LNCaP clone FGC (cell line): ENCODE data around the gene TFPI.

Experiments used
- DNase-seq: peaks from one replicate; pipeline ENCODE4 v3.0.0-alpha.2; 2011; ENCODE audit warnings: low read depth
- H3K4me3 ChIP-seq: 2 replicates; pipeline ENCODE4 v1.5.1; 2011; ENCODE audit warnings: mild to moderate bottlenecking, low read depth, low read length, control low read depth
- TF ChIP-seq, protein P1 (sequence below): IDR thresholded peaks from 2 replicates; pipeline ENCODE4 v1.5.1; 2012; ENCODE audit warnings: mild to moderate bottlenecking; ENCODE audit not compliant: control insufficient read depth, insufficient read depth; ENCODE audit errors: extremely low read depth

The TFPI gene

GRCh38 chr2:187554704-187555082 is 458 bp upstream of the TFPI start:
- H3K4me3 ChIP-seq = peak overlapping the region; percentile 63
- TF ChIP-seq, protein P1, sequence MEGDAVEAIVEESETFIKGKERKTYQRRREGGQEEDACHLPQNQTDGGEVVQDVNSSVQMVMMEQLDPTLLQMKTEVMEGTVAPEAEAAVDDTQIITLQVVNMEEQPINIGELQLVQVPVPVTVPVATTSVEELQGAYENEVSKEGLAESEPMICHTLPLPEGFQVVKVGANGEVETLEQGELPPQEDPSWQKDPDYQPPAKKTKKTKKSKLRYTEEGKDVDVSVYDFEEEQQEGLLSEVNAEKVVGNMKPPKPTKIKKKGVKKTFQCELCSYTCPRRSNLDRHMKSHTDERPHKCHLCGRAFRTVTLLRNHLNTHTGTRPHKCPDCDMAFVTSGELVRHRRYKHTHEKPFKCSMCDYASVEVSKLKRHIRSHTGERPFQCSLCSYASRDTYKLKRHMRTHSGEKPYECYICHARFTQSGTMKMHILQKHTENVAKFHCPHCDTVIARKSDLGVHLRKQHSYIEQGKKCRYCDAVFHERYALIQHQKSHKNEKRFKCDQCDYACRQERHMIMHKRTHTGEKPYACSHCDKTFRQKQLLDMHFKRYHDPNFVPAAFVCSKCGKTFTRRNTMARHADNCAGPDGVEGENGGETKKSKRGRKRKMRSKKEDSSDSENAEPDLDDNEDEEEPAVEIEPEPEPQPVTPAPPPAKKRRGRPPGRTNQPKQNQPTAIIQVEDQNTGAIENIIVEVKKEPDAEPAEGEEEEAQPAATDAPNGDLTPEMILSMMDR = no peak
- no peak for DNase-seq

DNA sequence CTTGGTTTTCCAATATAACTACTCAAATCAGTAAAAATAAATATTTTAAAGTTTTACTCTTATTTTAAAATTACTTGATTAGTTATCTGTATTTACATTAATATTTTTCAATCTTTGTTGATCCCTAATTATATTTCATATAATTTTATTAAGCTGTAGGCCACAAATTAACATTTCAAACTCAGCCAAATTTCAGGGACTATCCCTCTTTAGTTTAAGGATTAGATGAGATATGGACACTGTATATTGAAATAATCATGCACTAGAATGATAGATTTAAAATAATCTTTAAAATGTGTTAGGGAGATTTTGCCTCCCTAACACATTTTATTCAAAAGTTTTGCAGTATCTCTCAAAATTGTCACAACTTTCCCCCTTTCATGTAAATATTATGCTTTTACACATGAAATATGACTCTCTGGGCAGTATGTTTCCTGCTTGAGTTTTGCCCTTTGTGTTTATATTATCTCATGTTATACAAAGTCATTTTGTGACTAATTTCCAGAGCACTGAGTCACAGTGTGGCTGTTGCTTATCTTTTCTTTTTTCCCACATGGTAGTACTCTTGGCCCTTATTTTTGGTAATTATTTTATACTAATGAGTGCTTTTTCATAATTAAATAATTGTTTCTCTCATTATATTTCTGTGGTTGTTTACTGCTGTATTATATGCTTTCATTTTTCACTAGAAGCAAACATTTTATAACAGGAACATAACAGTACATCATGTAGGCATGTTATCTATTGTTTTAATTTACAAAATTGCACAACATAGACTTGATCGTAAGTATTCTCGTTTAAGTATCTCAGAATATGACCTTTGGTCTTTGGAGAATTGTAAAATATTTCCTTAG is 1.2 kb downstream of the TFPI start:
- H3K4me3 ChIP-seq = peak overlapping the region; percentile 63
- TF ChIP-seq, protein P1 = no peak
- DNase-seq = no peak

DNA sequence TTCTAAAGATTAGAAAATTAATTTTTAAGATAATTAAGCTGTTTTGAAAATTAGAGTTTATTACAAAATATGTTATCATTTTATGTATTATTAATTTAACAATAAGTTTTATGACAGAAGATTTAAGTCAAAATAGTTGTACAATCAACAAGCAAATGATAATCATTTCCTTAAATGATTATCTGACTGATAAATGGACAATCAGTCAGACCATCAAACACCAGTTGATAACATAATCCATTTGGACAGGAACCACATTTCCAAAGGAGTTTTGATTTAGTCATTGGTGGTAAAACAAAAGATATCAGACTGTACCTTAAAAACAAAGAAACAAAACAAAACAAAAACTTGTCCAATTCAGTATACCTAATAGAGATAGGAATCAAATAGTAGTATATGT is 1.9 kb downstream of the TFPI start:
- peak overlapping the region; percentile 63 for H3K4me3 ChIP-seq
- no peak for DNase-seq
- TF ChIP-seq, protein P1 = no peak

DNA sequence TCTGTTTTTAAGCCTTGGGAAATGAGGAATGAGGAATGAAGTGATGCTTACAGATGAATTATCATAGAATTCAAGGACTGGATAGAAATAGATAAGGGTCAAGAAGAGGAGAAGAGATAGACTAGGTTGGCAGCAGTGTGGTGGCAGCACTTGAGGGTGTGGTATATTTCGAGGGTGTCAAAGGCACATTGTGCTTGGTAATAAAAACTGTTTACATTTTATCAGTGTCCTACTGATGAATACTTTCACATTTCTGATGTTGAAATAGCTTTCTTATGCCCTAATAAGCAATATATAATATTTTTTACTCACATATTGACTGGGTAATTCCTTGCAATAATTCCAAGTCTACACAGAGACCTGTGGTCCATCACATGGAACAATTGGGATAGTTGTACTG is 3.4 kb downstream of the TFPI start:
- no peak overlapping the region; the same call in 1 of the 2 replicates for H3K4me3 ChIP-seq
- TF ChIP-seq, protein P1 = no peak
- DNase-seq = no peak

GRCh38 chr2:187549951-187550555 is 4.2 kb downstream of the TFPI start:
- TF ChIP-seq, protein P1 = no peak
- no peak for DNase-seq
- peak overlapping the region; percentile 41 for H3K4me3 ChIP-seq

- TF ChIP-seq, protein P1 = no peak
- H3K4me3 ChIP-seq = peak overlapping the region; percentile 29
- no peak for DNase-seq
These were observed 5.0 kb downstream of the TFPI start for GRCh38 chr2:187549193-187549592.
